K562 (cell line): ENCODE data around the gene CTSF. TPM values are rescaled to one million over a fixed set of nuclear protein-coding genes. Genes with fewer than 3 reads are reported as not detected.

Experiments
- ATAC-seq: fragments of 200-7000 bp; cut with Tn5 transposase; 3 replicates; pipeline ENCODE4 v1.9.1; 2020; ENCODE audit warnings: moderate library complexity
- BruUV-seq: library from RNA; stranded (reverse); fragments of 400-500 nt; replicated peaks from 2 replicates; lab custom pipeline; 2021; lab: Mats Ljungman, UMichigan
- CTCF ChIA-PET: fragments of 300-600 bp; formaldehyde crosslinking; extraction: SDS; loops from one replicate; lab custom pipeline; 2021; ENCODE audit warnings: low intra/inter-chr PET ratio; lab: Yijun Ruan, JAX
- POLR2A ChIA-PET: fragments of 300-600, 350-650 bp; sonication (Branson Sonifier 250); formaldehyde crosslinking; extraction: SDS; loops from one replicate; lab custom pipeline; 2021; ENCODE audit warnings: antibody characterized with exemption, inconsistent platforms; lab: Yijun Ruan, JAX
- DNase-seq, 4 experiments: peaks; one replicate each; pipeline versions ENCODE4 v3.0.0 to v3.0.0-alpha.2; 2011 to 2018; ENCODE audit warnings: low spot score in 3 of 4, mixed read lengths in 3 of 4; ENCODE audit errors: extremely low read depth in 1 of 4
- FAIRE-seq: peaks from 2 replicates; lab custom pipeline; 2011; peaks lifted over from hg19 to GRCh38; lab: Jason Lieb, UNC
- H2AFZ ChIP-seq: 2 replicates; pipeline ENCODE4 v1.6.0; 2011; ENCODE audit warnings: low read depth, low read length, control low read depth, inconsistent platforms
- H3K27ac ChIP-seq: fragments of 200-600 bp; 3 replicates; pipeline ENCODE4 v1.8.0; 2011; ENCODE audit warnings: low read depth, mild to moderate bottlenecking, control low read depth, inconsistent platforms, low read length, moderate library complexity, mixed read lengths; ENCODE audit errors: extremely low read depth
- H3K27me3 ChIP-seq, 2 experiments: fragments of 300-600 bp in 1 of 2; 2 replicates in 1 of 2; 3 replicates in 1 of 2; pipeline versions ENCODE4 v1.6.0 to v1.8.0; 2011; ENCODE audit warnings: inconsistent platforms in 2 of 2, low read length in 2 of 2, mild to moderate bottlenecking in 1 of 2, mixed read lengths in 1 of 2, moderate library complexity in 1 of 2; ENCODE audit not compliant: control insufficient read depth in 2 of 2, insufficient read depth in 2 of 2
- H3K36me3 ChIP-seq: fragments of 300-600 bp; 3 replicates; pipeline ENCODE4 v1.8.0; 2011; ENCODE audit warnings: mild to moderate bottlenecking, low read length, inconsistent platforms; ENCODE audit not compliant: control insufficient read depth, insufficient read depth
- H3K4me1 ChIP-seq, 2 experiments: fragments of 200-600 bp in 1 of 2; replicated peaks in 1 of 2; 2 replicates in 1 of 2; 3 replicates in 1 of 2; pipeline versions ENCODE4 v1.5.1 to v1.8.0; 2011; ENCODE audit warnings: inconsistent platforms in 2 of 2, low read length in 2 of 2, mild to moderate bottlenecking in 1 of 2, mixed read lengths in 1 of 2, moderate library complexity in 1 of 2; ENCODE audit not compliant: control insufficient read depth in 2 of 2, insufficient read depth in 2 of 2
- H3K4me2 ChIP-seq: 2 replicates; pipeline ENCODE4 v1.6.1; 2011; ENCODE audit warnings: low read length, control low read depth, inconsistent platforms, mixed read lengths; ENCODE audit not compliant: insufficient read depth
- H3K4me3 ChIP-seq: fragments of 200-600 bp; sonication (generic), shearing (Covaris generic); 2 replicates; pipeline ENCODE4 v1.5.1; 2016; ENCODE audit warnings: control low read depth, inconsistent platforms
- H3K79me2 ChIP-seq: fragments of 200-600 bp; 3 replicates; pipeline ENCODE4 v1.8.0; 2011; ENCODE audit warnings: low read length, inconsistent platforms; ENCODE audit not compliant: control insufficient read depth, insufficient read depth
- H3K9ac ChIP-seq, 2 experiments: 2 replicates each; pipeline versions ENCODE4 v1.6.0 to v1.6.1; 2011; ENCODE audit warnings: low read depth in 2 of 2, low read length in 2 of 2, control low read depth in 1 of 2, inconsistent platforms in 1 of 2, mild to moderate bottlenecking in 1 of 2, mixed read lengths in 1 of 2; ENCODE audit not compliant: insufficient read depth in 1 of 2
- H3K9me1 ChIP-seq: one replicate; pipeline ENCODE4 v1.6.0; 2011; ENCODE audit warnings: inconsistent platforms, mild to moderate bottlenecking, low read length, moderate library complexity; ENCODE audit not compliant: control insufficient read depth, insufficient read depth
- H3K9me3 ChIP-seq: replicated peaks from 2 replicates; pipeline ENCODE4 v1.5.1; 2011; ENCODE audit warnings: low read depth, low read length, inconsistent platforms; ENCODE audit not compliant: control insufficient read depth, insufficient read depth
- H4K20me1 ChIP-seq: replicated peaks from 2 replicates; pipeline ENCODE4 v1.6.1; 2011; ENCODE audit warnings: low read length, inconsistent platforms, mixed read lengths; ENCODE audit not compliant: control insufficient read depth, insufficient read depth
- HCFC1 ChIP-seq: IDR thresholded peaks from 2 replicates; pipeline ENCODE4 v1.6.1; 2012; ENCODE audit warnings: low read depth, low read length, improper control_type of control experiment
- MAZ ChIP-seq, 2 experiments: fragments of 450-650 bp in 1 of 2; sonication (generic) in 1 of 2; formaldehyde crosslinking; IDR thresholded peaks in 1 of 2; conservative IDR thresholded peaks in 1 of 2; 2 replicates each; pipeline versions ENCODE4 v1.4.0 to v1.5.0; 2020; ENCODE audit warnings: mild to moderate bottlenecking in 1 of 2, missing genetic modification reagents in 1 of 2
- MECOM ChIP-seq: fragments of 250-450 bp; sonication (Bioruptor Pico); IDR thresholded peaks from 2 replicates; pipeline ENCODE4 v1.8.0; 2022; ENCODE audit warnings: inconsistent platforms
- NKRF ChIP-seq: fragments of 450-650 bp; IDR thresholded peaks from 2 replicates; pipeline ENCODE4 v1.6.1; 2016; ENCODE audit warnings: borderline replicate concordance
- RAD21 ChIP-seq, 2 experiments: fragments of 250-450 bp in 1 of 2; fragments of 450-650 bp in 1 of 2; sonication (Bioruptor Pico) in 1 of 2; formaldehyde crosslinking in 1 of 2; IDR thresholded peaks in 1 of 2; conservative IDR thresholded peaks in 1 of 2; 2 replicates each; pipeline versions ENCODE4 v1.4.0 to v1.8.0; 2020 to 2022; ENCODE audit warnings: mild to moderate bottlenecking in 2 of 2, moderate library complexity in 1 of 2
- RBBP5 ChIP-seq: fragments of 200-600 bp; sonication (generic); IDR thresholded peaks from 2 replicates; pipeline ENCODE4 v1.6.1; 2012; ENCODE audit warnings: borderline replicate concordance, mild to moderate bottlenecking, low read length, control low read depth, inconsistent platforms; ENCODE audit not compliant: insufficient read depth, poor library complexity, severe bottlenecking
- TAF7 ChIP-seq: fragments of 450-650 bp; IDR thresholded peaks from 2 replicates; pipeline ENCODE4 v1.6.1; 2016; ENCODE audit warnings: missing genetic modification characterization, missing compliant biosample characterization
- ZNF76 ChIP-seq: fragments of 250-450 bp; sonication (Bioruptor Pico); IDR thresholded peaks from 2 replicates; pipeline ENCODE4 v1.4.0; 2020; ENCODE audit warnings: mild to moderate bottlenecking, moderate library complexity, borderline replicate concordance
- WGBS: fragments of 100-300 bp; shearing (Covaris generic); methylation state at CpG from one replicate; pipeline ENCODE4 v1.1.6; 2016; ENCODE audit warnings: low coverage, mixed read lengths; ENCODE audit not compliant: insufficient coverage; ENCODE audit errors: missing lambda C conversion rate; 5-methylcytosine and 5-hydroxymethylcytosine counted together
- in situ Hi-C: fragments of 300-500 bp; cut with MboI; formaldehyde crosslinking; loops from 4 replicates; pipeline ENCODE4 v1.15.0; 2018; ENCODE audit warnings: inconsistent platforms, mixed read lengths
- intact Hi-C: fragments of 100-400 bp; cut with micrococcal nuclease; formaldehyde crosslinking; loops from 2 replicates; pipeline ENCODE4 v1.14.2; 2022
- polyA plus RNA-seq, 8 experiments: library from polyadenylated mRNA; depleted of rRNA in 4 of 8; stranded (reverse) in 5 of 8; unstranded in 3 of 8; fragments of >200 nt; fragmentation: Nextera tagmentation in 2 of 8; fragmentation: Illumina TruSeq in 1 of 8; extraction: Ambion mirVana in 2 of 8; extraction: Trizol in 1 of 8; gene quantifications; 2 replicates each; pipeline versions ENCODE4 v1.2.1 to v1.2.3, GENCODE V29; 2011 to 2014; ENCODE audit warnings: inconsistent platforms in 1 of 8, missing spikeins in 1 of 8
- total RNA-seq, 7 experiments: library from RNA; depleted of rRNA in 6 of 7; stranded (reverse); fragments of >200 nt in 6 of 7; fragmentation: Illumina TruSeq in 2 of 7; extraction: Trizol in 2 of 7; gene quantifications; 2 replicates each; pipeline versions ENCODE4 v1.2.1 to v1.2.3, GENCODE V29; 2011 to 2021; ENCODE audit warnings: low replicate concordance in 1 of 7
- TF ChIP-seq, protein P1 (sequence below): fragments of 200-800 bp; sonication (Bioruptor generic); IDR thresholded peaks from 2 replicates; pipeline ENCODE4 v1.6.1; 2017; ENCODE audit warnings: missing genetic modification characterization, missing compliant biosample characterization
- TF ChIP-seq, protein P2 (sequence below): fragments of 250-450 bp; sonication (Bioruptor Pico); IDR thresholded peaks from 2 replicates; pipeline ENCODE4 v1.5.0; 2021
- TF ChIP-seq, protein P3 (sequence below): sonication (generic); formaldehyde crosslinking; IDR thresholded peaks from 2 replicates; pipeline ENCODE4 v1.8.1; 2022; ENCODE audit warnings: missing genetic modification reagents

The CTSF gene
- total and polyA plus RNA-seq, 9 of the 15 experiments (the other 6 are each of a cell fraction or from before 2014, with no cell fraction given), result 0.41 to 10.5 (median 3.8) TPM

GRCh38 chr11:66593303-66593635 is 24.9 kb upstream of the CTSF start (continued):
- TF ChIP-seq MAZ (CRISPR knock-in tag; conservative IDR thresholded peaks at IDR 0.05 in 1 of 2, IDR thresholded peaks at IDR 0.05 in 1 of 2), result 0 out of 4 replicates have a peak, but pooled peaks of 1 of the 2 experiments have one; percentile 54
- peak; percentile 72; the same call in 1 of the 2 replicates for TF ChIP-seq TAF7 (tag)
- TF ChIP-seq HCFC1, result no peak
- TF ChIP-seq, all 486 proteins: peak for 32

GRCh38 chr11:66592457-66593302 is 24.3 kb upstream of the CTSF start, which contains the start of the genes CCDC87 and CCS:
Gene CCDC87, minus strand, starts transcription at chr11:66593063. Its CDS starts 48 bp downstream, at chr11:66593015.
Gene CCS, plus strand, starts transcription at chr11:66593185. Its CDS starts 77 bp downstream, at chr11:66593262.
- no TSS peak for BruUV-seq
- TF ChIP-seq MECOM, result no peak
- TF ChIP-seq RBBP5, result peak; percentile 42
- TF ChIP-seq, protein P1, sequence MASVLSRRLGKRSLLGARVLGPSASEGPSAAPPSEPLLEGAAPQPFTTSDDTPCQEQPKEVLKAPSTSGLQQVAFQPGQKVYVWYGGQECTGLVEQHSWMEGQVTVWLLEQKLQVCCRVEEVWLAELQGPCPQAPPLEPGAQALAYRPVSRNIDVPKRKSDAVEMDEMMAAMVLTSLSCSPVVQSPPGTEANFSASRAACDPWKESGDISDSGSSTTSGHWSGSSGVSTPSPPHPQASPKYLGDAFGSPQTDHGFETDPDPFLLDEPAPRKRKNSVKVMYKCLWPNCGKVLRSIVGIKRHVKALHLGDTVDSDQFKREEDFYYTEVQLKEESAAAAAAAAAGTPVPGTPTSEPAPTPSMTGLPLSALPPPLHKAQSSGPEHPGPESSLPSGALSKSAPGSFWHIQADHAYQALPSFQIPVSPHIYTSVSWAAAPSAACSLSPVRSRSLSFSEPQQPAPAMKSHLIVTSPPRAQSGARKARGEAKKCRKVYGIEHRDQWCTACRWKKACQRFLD (CRISPR knock-in tag), result no peak
- TF ChIP-seq NKRF, result peak; percentile 43
- TF ChIP-seq, protein P2, sequence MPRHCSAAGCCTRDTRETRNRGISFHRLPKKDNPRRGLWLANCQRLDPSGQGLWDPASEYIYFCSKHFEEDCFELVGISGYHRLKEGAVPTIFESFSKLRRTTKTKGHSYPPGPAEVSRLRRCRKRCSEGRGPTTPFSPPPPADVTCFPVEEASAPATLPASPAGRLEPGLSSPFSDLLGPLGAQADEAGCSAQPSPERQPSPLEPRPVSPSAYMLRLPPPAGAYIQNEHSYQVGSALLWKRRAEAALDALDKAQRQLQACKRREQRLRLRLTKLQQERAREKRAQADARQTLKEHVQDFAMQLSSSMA (CRISPR knock-in tag), result no peak
- TF ChIP-seq, protein P3, sequence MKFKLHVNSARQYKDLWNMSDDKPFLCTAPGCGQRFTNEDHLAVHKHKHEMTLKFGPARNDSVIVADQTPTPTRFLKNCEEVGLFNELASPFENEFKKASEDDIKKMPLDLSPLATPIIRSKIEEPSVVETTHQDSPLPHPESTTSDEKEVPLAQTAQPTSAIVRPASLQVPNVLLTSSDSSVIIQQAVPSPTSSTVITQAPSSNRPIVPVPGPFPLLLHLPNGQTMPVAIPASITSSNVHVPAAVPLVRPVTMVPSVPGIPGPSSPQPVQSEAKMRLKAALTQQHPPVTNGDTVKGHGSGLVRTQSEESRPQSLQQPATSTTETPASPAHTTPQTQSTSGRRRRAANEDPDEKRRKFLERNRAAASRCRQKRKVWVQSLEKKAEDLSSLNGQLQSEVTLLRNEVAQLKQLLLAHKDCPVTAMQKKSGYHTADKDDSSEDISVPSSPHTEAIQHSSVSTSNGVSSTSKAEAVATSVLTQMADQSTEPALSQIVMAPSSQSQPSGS (CRISPR knock-in tag), result no peak
- TF ChIP-seq RAD21 (CRISPR knock-in tag; conservative IDR thresholded peaks at IDR 0.05 in 1 of 2, IDR thresholded peaks at IDR 0.05 in 1 of 2), result peak; percentile 51 to 56; a peak in 3 of 4 replicates
- TF ChIP-seq ZNF76 (CRISPR knock-in tag), result 0 out of 2 replicates have a peak, but pooled peaks have one; percentile 60

More at GRCh38 chr11:66592457-66593302, 24.3 kb upstream of the CTSF start, which contains the start of the genes CCDC87 and CCS:
- H3K36me3 ChIP-seq, result peaks cover 8% of the 10 kb centered on the region; the same call in 1 of the 3 replicates
- H3K4me2 ChIP-seq, result peak within 1 kb of the TSS; percentile 94
- in situ Hi-C loops, result no loop called here
- H3K79me2 ChIP-seq, result peaks cover 26% of the 10 kb centered on the region
- peak; percentile 86 for FAIRE-seq
- peak; percentile 96 for ATAC-seq
- CTCF ChIA-PET, result interaction anchor here (0.7 kb wide), 1 partner anchor 51 kb away, joined by 4 read pairs; no protein-coding TSS in a partner anchor
- peaks cover 32 to 51% of the 10 kb centered on the region in 2 experiments for H3K4me1 ChIP-seq
- H2AFZ ChIP-seq, result peak within 1 kb of the TSS; percentile 95
- POLR2A ChIA-PET, result interaction anchor here (0.6 to 1.7 kb wide), 10 partner anchors 11 to 249 kb away, joined by 3 to 4 read pairs (median 3); no protein-coding TSS in a partner anchor
- no peaks in the 10 kb centered on the region for H3K9me1 ChIP-seq
- 8% methylated on average over 67 of the region's 68 CpGs for WGBS
- H3K27me3 ChIP-seq, result no peaks in the 10 kb centered on the region
- peak within 1 kb of the TSS; percentile 75 for H3K4me3 ChIP-seq
- peak; percentile 97 to 100 (median 100) for DNase-seq
- H3K9ac ChIP-seq, result peak within 1 kb of the TSS; percentile 85 to 94
- H3K9me3 ChIP-seq, result no peaks in the 10 kb centered on the region
- intact Hi-C loops, result loop anchor here (1.0 to 5.0 kb wide), 2 partner anchors 24 to 85 kb away; partner anchors contain the start of genes RBM14 and RBM4B
- no peaks in the 10 kb centered on the region for H4K20me1 ChIP-seq
- peak within 1 kb of the TSS; percentile 75 for H3K27ac ChIP-seq
